ENCODE measurements around the gene TPCN1. TPM values are rescaled to one million over a fixed set of nuclear protein-coding genes. Genes with fewer than 3 reads are reported as not detected.

TPCN1 gene
- total RNA-seq, 1 donor from 2014 or later, result 27.9 TPM

GRCh38 chr12:113201187-113202177, 19.8 kb upstream of the TPCN1 start:
- Histone ChIP-seq H3K36me3 (ENCODE audit: insufficient read depth, low read length) (no peaks in the 10 kb centered on the region), H2AFZ (ENCODE audit: low read depth, low read length) (no peak overlapping the region), H3K27ac (ENCODE audit: low read depth, low read length) (no peak overlapping the region), H4K20me1 (ENCODE audit: insufficient read depth, low read length) (no peaks in the 10 kb centered on the region), H3K27me3 (ENCODE audit: insufficient read depth, low read length) (no peaks in the 10 kb centered on the region), H3K4me3 (ENCODE audit: insufficient read depth, low read depth, low read length) (no peak overlapping the region), H3K9me3 (ENCODE audit: insufficient read depth, low read depth, low read length) (no peaks in the 10 kb centered on the region), H3K4me1 (ENCODE audit: insufficient read depth, low read length) (no peaks in the 10 kb centered on the region), H3K9ac (ENCODE audit: low read length) (no peak overlapping the region), H3K4me2 (ENCODE audit: low read length) (no peak overlapping the region), H3K79me2 (ENCODE audit: insufficient read depth, low read length) (no peaks in the 10 kb centered on the region)
- Mint-ChIP-seq H3K9me3 (ENCODE audit: unreplicated experiment) (peaks cover 4% of the 10 kb centered on the region), H3K4me1 (ENCODE audit: low read depth, unreplicated experiment) (peaks cover 7% of the 10 kb centered on the region), H3K27ac (ENCODE audit: unreplicated experiment) (no peak overlapping the region), H3K27me3 (ENCODE audit: low read depth, unreplicated experiment) (peaks cover 2% of the 10 kb centered on the region), H3K4me3 (ENCODE audit: unreplicated experiment) (no peak overlapping the region), H3K36me3 (ENCODE audit: low read depth, unreplicated experiment) (peaks cover 2% of the 10 kb centered on the region)
- no peak for TF ChIP-seq EZH2 (IDR thresholded peaks at IDR 0.05; ENCODE audit: insufficient read depth, low read length)
- TF ChIP-seq, protein P1, sequence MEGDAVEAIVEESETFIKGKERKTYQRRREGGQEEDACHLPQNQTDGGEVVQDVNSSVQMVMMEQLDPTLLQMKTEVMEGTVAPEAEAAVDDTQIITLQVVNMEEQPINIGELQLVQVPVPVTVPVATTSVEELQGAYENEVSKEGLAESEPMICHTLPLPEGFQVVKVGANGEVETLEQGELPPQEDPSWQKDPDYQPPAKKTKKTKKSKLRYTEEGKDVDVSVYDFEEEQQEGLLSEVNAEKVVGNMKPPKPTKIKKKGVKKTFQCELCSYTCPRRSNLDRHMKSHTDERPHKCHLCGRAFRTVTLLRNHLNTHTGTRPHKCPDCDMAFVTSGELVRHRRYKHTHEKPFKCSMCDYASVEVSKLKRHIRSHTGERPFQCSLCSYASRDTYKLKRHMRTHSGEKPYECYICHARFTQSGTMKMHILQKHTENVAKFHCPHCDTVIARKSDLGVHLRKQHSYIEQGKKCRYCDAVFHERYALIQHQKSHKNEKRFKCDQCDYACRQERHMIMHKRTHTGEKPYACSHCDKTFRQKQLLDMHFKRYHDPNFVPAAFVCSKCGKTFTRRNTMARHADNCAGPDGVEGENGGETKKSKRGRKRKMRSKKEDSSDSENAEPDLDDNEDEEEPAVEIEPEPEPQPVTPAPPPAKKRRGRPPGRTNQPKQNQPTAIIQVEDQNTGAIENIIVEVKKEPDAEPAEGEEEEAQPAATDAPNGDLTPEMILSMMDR (IDR thresholded peaks at IDR 0.05; ENCODE audit: insufficient read depth, low read depth, low read length), result no peak
- DNase-seq (ENCODE audit: low read depth), result no peak
- FAIRE-seq, result no peak

GRCh38 chr12:113202300-113203075, 18.8 kb upstream of the TPCN1 start:
- no peaks in the 10 kb centered on the region for H3K9me3 ChIP-seq (ENCODE audit: insufficient read depth, low read depth, low read length)
- no peaks in the 10 kb centered on the region for H3K4me1 ChIP-seq (ENCODE audit: insufficient read depth, low read length)
- no peak overlapping the region for H3K4me2 ChIP-seq (ENCODE audit: low read length)
- H3K36me3 ChIP-seq (ENCODE audit: insufficient read depth, low read length), result no peaks in the 10 kb centered on the region
- H3K9ac ChIP-seq (ENCODE audit: low read length), result no peak overlapping the region
- no peak overlapping the region for H3K27ac ChIP-seq (ENCODE audit: low read depth, low read length)
- no peaks in the 10 kb centered on the region for H4K20me1 ChIP-seq (ENCODE audit: insufficient read depth, low read length)
- Mint-ChIP-seq H3K27ac (ENCODE audit: unreplicated experiment) (peak overlapping the region; percentile 58), H3K36me3 (ENCODE audit: low read depth, unreplicated experiment) (peaks cover 2% of the 10 kb centered on the region), H3K27me3 (ENCODE audit: low read depth, unreplicated experiment) (peaks cover 2% of the 10 kb centered on the region), H3K4me3 (ENCODE audit: unreplicated experiment) (no peak overlapping the region), H3K4me1 (ENCODE audit: low read depth, unreplicated experiment) (peaks cover 10% of the 10 kb centered on the region), H3K9me3 (ENCODE audit: unreplicated experiment) (peaks cover 5% of the 10 kb centered on the region)
- no peak overlapping the region for H2AFZ ChIP-seq (ENCODE audit: low read depth, low read length)
- H3K79me2 ChIP-seq (ENCODE audit: insufficient read depth, low read length), result no peaks in the 10 kb centered on the region
- no peaks in the 10 kb centered on the region for H3K27me3 ChIP-seq (ENCODE audit: insufficient read depth, low read length)
- FAIRE-seq (no peak), DNase-seq (ENCODE audit: low read depth) (no peak)
- TF ChIP-seq EZH2 (IDR thresholded peaks at IDR 0.05; ENCODE audit: insufficient read depth, low read length), result no peak
- TF ChIP-seq, protein P1 (IDR thresholded peaks at IDR 0.05; ENCODE audit: insufficient read depth, low read depth, low read length), result no peak
- H3K4me3 ChIP-seq (ENCODE audit: insufficient read depth, low read depth, low read length), result no peak overlapping the region
